Measurements from ENCODE around the gene BCAR1. TPM values are rescaled to one million over a fixed set of nuclear protein-coding genes. Genes with fewer than 3 reads are reported as not detected.

BCAR1 gene
- total RNA-seq, 1 experiment from 2014 or later: 120 TPM

DNA sequence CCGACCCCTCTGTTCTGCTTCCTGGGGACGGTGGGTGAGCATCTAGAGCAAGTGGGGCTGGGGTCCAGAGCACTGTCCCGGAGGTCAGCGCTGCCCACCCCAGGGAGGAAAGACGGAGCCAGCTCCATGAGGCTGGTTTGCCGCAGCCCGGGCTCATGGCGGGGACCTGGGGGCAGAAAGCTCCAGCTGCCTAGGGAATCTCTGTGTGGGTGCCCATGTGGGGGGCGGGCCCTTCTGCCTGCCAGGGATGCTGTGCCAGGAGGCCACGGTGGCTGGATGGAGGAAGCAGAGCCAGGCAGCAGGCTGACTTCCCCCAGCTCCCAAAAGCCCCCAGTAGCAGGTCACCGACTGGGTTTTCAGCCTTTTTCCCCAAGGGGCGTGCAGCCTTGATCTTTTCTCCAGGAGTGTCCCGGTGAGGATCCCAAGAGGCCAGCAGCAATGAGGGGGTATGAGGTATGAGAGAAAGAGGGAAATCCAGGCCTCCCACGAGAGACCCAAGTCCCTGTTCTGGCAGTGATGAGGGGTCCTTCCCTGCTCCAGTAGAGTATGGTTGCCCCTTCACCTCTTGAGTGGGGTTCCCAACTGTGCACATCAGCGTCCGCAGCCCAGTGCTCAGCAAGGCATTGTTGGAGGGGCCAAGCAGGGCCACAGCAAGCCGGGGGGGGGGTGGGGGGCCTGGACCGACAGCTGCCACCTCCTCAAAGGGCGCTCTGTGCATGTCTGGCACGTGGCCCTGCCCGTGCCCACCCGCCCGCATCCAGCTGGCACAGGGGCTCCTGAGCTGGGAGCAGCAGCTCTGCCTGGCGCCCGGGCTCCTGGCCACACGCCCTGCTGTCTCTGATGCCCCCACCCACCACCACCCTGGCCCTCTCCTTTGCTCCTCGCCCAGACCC, 15.6 kb upstream of the BCAR1 start:
- no peak for DNase-seq (ENCODE audit: low read depth, low spot score)
- ATAC-seq: no peak
- ChIA-PET CTCF (no interaction called here), POLR2A (no interaction called here)
- no TSS peak for BruUV-seq (replicated peaks)
- in situ Hi-C loops (cut with HindIII; ENCODE audit: low pct_unique_long_range_greater_than_20kb, low sequenced_read_pairs): no loop called here
- Histone ChIP-seq H3K4me3 (ENCODE audit: low read depth in 2 of 2, low read length in 2 of 2) (peak overlapping the region in 1 of 2 experiments; percentile 67; a peak in 2 of 4 replicates), H3K27ac (ENCODE audit: low read length) (peak overlapping the region; percentile 81), H3K27me3 (ENCODE audit: control insufficient read depth, insufficient read depth, low read length) (no peaks in the 10 kb centered on the region), H3K4me1 (ENCODE audit: control insufficient read depth, insufficient read depth, low read length) (peaks cover 44% of the 10 kb centered on the region), H3K36me3 (ENCODE audit: control insufficient read depth, insufficient read depth, low read length) (no peaks in the 10 kb centered on the region; the same call in 1 of the 2 replicates), H3K9me3 (ENCODE audit: control insufficient read depth, insufficient read depth, low read depth, low read length) (no peaks in the 10 kb centered on the region)
- intact Hi-C loops (cut with micrococcal nuclease; ENCODE audit: unreplicated experiment): no loop called here
- TF ChIP-seq POLR2AphosphoS5 (IDR thresholded peaks at IDR 0.05; ENCODE audit: low read depth, low read length) (no peak), TCF7L2 (IDR thresholded peaks at IDR 0.05; ENCODE audit: low read depth, low read length) (no peak), SIN3A (IDR thresholded peaks at IDR 0.05; ENCODE audit: borderline replicate concordance, insufficient read depth, low read depth, low read length) (no peak)
- TF ChIP-seq, protein P1, sequence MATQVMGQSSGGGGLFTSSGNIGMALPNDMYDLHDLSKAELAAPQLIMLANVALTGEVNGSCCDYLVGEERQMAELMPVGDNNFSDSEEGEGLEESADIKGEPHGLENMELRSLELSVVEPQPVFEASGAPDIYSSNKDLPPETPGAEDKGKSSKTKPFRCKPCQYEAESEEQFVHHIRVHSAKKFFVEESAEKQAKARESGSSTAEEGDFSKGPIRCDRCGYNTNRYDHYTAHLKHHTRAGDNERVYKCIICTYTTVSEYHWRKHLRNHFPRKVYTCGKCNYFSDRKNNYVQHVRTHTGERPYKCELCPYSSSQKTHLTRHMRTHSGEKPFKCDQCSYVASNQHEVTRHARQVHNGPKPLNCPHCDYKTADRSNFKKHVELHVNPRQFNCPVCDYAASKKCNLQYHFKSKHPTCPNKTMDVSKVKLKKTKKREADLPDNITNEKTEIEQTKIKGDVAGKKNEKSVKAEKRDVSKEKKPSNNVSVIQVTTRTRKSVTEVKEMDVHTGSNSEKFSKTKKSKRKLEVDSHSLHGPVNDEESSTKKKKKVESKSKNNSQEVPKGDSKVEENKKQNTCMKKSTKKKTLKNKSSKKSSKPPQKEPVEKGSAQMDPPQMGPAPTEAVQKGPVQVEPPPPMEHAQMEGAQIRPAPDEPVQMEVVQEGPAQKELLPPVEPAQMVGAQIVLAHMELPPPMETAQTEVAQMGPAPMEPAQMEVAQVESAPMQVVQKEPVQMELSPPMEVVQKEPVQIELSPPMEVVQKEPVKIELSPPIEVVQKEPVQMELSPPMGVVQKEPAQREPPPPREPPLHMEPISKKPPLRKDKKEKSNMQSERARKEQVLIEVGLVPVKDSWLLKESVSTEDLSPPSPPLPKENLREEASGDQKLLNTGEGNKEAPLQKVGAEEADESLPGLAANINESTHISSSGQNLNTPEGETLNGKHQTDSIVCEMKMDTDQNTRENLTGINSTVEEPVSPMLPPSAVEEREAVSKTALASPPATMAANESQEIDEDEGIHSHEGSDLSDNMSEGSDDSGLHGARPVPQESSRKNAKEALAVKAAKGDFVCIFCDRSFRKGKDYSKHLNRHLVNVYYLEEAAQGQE (IDR thresholded peaks at IDR 0.05; ENCODE audit: insufficient read depth in 1 of 2, low read depth in 2 of 2, low read length in 1 of 2): no peak
- TF ChIP-seq, protein P2, sequence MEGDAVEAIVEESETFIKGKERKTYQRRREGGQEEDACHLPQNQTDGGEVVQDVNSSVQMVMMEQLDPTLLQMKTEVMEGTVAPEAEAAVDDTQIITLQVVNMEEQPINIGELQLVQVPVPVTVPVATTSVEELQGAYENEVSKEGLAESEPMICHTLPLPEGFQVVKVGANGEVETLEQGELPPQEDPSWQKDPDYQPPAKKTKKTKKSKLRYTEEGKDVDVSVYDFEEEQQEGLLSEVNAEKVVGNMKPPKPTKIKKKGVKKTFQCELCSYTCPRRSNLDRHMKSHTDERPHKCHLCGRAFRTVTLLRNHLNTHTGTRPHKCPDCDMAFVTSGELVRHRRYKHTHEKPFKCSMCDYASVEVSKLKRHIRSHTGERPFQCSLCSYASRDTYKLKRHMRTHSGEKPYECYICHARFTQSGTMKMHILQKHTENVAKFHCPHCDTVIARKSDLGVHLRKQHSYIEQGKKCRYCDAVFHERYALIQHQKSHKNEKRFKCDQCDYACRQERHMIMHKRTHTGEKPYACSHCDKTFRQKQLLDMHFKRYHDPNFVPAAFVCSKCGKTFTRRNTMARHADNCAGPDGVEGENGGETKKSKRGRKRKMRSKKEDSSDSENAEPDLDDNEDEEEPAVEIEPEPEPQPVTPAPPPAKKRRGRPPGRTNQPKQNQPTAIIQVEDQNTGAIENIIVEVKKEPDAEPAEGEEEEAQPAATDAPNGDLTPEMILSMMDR (IDR thresholded peaks at IDR 0.05): no peak

DNA sequence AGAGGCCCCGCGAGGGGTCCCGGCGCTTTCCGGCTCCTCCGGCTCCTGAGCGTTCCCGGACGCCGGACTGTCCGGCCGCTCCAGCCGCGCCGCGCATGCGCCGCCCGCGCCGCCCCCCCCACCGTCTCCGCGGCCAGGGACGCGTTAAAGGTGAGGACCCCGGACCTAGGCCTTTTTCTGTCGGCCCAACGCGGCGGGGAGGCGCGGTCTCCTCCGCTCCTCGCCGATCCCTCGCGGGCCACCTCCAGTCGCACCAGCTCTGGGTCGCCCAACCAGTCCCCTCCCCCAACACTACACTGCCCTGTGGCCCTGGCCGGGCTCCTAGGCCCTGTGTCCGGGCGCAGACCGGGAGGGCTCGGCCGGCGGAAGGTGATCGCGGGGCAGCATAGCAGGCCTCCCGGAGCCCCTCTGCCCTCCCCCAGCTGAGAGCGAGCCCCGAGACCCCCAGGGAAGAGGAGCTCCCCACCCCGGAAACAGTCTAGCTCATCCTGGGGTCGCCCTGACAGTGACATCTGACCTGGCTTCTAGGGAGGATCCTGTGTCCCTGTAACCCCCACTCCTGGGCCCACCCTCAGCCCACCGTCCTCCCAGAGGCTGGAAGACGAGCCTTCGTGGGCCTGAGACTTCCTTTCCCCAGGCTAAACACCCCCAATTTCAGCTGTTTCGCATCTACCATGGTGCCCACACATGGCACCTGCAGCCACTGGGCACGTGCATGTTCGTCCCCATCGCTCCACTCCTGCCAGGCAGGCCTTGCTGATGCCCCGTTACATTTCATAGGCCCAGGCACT, 14.7 kb upstream of the BCAR1 start:
- in situ Hi-C loops (cut with HindIII; ENCODE audit: low pct_unique_long_range_greater_than_20kb, low sequenced_read_pairs) (no loop called here), intact Hi-C loops (cut with micrococcal nuclease; ENCODE audit: unreplicated experiment) (no loop called here)
- POLR2A ChIA-PET: no interaction called here
- Histone ChIP-seq H3K27ac (ENCODE audit: low read length) (peak overlapping the region; percentile 81), H3K4me3 (ENCODE audit: low read depth in 2 of 2, low read length in 2 of 2) (peak overlapping the region; percentile 60 to 67), H3K9me3 (ENCODE audit: control insufficient read depth, insufficient read depth, low read depth, low read length) (no peaks in the 10 kb centered on the region), H3K27me3 (ENCODE audit: control insufficient read depth, insufficient read depth, low read length) (no peaks in the 10 kb centered on the region), H3K36me3 (ENCODE audit: control insufficient read depth, insufficient read depth, low read length) (no peaks in the 10 kb centered on the region; the same call in 1 of the 2 replicates), H3K4me1 (ENCODE audit: control insufficient read depth, insufficient read depth, low read length) (peaks cover 46% of the 10 kb centered on the region)
- CTCF ChIA-PET: interaction anchor here (0.6 kb wide), 1 partner anchor 206 kb away, joined by 3 read pairs; no protein-coding TSS in a partner anchor
- TF ChIP-seq SIN3A (IDR thresholded peaks at IDR 0.05; ENCODE audit: borderline replicate concordance, insufficient read depth, low read depth, low read length): 0 out of 2 replicates have a peak, but pooled peaks have one; percentile 32
- TF ChIP-seq, protein P1 (IDR thresholded peaks at IDR 0.05; ENCODE audit: insufficient read depth in 1 of 2, low read depth in 2 of 2, low read length in 1 of 2): no peak
- TF ChIP-seq TCF7L2 (IDR thresholded peaks at IDR 0.05; ENCODE audit: low read depth, low read length): no peak
- TF ChIP-seq, protein P2 (IDR thresholded peaks at IDR 0.05): no peak
- no peak; the same call in none of the 2 replicates for TF ChIP-seq POLR2AphosphoS5 (IDR thresholded peaks at IDR 0.05; ENCODE audit: low read depth, low read length)
- BruUV-seq (replicated peaks): no TSS peak
- peak; percentile 78 for ATAC-seq
- no peak for DNase-seq (ENCODE audit: low read depth, low spot score)

Data from Panc1 (cell line).